ENCODE data around the gene HDAC4. TPM values are rescaled to one million over a fixed set of nuclear protein-coding genes. Genes with fewer than 3 reads are reported as not detected.

The HDAC4 gene
- total RNA-seq, 1 experiment from 2014 or later, result 61.5 TPM

DNA sequence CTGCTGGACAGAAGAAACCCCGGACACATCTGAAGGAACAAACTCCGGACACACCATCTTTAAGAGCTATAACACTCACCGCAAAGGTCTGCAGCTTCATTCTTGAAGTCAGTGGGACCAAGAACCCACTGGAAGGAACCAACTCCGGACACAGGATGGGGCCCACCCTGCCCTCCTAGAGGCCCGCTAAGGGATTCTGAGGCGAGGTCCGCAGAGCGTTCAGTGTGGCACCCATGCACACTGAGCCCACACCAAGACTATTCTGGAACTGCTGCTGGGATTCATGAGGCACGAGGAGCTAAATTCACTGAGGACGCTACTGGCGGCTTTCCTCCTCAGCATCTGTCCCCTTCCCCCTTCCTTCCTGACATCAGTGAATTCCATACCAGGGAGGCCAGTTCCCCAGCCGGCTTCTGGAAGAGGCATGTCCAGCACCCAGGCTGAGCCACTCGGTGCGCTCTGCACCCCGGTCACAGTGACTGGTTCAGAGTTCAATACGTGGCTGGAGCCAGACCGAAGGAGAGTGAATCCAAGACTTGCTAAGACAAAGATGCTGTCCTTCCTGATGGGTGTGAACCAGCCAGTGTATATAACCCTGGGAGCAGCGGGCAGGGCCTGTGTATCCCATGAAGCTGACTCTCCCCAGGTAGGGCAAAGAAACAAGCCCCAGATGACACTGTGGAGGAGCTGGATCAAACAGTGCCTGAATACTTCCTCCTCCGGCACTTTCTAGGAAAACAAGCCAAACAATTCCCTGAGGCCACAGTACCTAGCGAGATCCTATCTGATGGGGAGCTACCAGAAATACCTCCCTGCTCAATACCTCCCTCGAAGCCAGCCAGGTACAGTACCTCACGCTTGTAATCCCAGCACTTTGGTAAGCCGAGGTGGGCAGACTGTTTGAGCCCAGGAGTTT is 11.1 kb downstream of the HDAC4 start:
- Histone ChIP-seq H3K9me2 (ENCODE audit: insufficient read depth) (no peaks in the 10 kb centered on the region), H3F3A (ENCODE audit: insufficient read depth, low read depth) (no peaks in the 10 kb centered on the region), H3K79me2 (ENCODE audit: low read depth) (peaks cover 21% of the 10 kb centered on the region), H3K27ac (no peak overlapping the region), H3K36me3 (ENCODE audit: low read depth) (no peaks in the 10 kb centered on the region), H3K9me3 (ENCODE audit: insufficient read depth, low read depth) (no peaks in the 10 kb centered on the region), H3K4me2 (no peak overlapping the region), H2AFZ (no peak overlapping the region), H4K20me1 (ENCODE audit: insufficient read depth) (peaks cover 25% of the 10 kb centered on the region), H3K4me1 (replicated peaks; ENCODE audit: insufficient read depth) (no peaks in the 10 kb centered on the region), H3K4me3 (no peak overlapping the region), H3K27me3 (ENCODE audit: insufficient read depth, low read depth) (no peaks in the 10 kb centered on the region)
- no TSS peak for BruUV-seq (replicated peaks)
- CTCF ChIA-PET, result no interaction called here
- intact Hi-C loops (cut with micrococcal nuclease; ENCODE audit: unreplicated experiment), result no loop called here
- POLR2A ChIA-PET (ENCODE audit: unreplicated experiment), result no interaction called here
- no peak for DNase-seq
- TF ChIP-seq, protein P1, sequence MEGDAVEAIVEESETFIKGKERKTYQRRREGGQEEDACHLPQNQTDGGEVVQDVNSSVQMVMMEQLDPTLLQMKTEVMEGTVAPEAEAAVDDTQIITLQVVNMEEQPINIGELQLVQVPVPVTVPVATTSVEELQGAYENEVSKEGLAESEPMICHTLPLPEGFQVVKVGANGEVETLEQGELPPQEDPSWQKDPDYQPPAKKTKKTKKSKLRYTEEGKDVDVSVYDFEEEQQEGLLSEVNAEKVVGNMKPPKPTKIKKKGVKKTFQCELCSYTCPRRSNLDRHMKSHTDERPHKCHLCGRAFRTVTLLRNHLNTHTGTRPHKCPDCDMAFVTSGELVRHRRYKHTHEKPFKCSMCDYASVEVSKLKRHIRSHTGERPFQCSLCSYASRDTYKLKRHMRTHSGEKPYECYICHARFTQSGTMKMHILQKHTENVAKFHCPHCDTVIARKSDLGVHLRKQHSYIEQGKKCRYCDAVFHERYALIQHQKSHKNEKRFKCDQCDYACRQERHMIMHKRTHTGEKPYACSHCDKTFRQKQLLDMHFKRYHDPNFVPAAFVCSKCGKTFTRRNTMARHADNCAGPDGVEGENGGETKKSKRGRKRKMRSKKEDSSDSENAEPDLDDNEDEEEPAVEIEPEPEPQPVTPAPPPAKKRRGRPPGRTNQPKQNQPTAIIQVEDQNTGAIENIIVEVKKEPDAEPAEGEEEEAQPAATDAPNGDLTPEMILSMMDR (conservative IDR thresholded peaks at IDR 0.05), result no peak
- no peak for TF ChIP-seq EZH2 (IDR thresholded peaks at IDR 0.05; ENCODE audit: low read depth)

DNA sequence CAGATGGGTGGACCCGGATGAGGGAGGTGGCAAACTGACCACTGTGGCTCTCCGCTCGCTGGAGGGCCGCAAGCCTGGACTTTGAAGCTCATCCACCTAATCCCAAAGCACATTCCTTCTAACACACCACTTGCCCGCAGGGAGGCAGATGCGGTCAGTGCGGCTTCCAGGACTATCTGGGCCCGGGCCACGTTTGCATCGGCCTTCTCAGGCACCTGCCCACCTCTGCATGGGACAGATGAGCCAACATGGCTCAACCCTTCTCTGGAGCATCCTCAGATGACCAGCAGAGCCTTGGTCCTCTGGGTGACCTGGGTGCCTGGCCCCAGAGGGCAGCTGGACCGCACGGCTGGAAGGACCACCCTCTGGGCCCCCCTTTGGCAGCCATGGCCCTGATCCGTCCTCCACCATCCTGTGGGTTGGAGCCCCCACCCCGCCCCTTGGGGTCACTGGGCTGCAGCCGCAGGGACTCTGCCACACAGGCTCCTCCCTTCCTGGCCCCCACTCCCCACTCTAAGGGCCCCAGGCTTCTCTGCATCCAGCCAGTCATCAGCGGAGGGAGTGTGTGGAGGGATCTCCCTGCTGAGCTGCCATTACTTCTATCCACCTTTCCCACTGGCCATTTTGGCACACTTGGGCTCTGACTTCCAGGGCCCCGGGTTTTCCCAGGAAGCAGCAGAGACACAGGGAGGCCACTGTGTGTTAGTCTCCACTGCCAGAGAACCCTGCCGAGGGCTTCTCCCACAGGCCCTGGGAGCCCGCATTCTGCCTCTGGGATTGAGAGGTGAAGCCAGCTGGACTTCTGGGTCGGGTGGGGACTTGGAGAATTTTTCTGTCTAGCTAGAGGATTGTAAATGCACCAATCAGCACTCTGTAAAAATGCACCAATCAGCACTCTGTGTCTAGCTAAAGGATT is 12.3 kb downstream of the HDAC4 start:
- no peak for DNase-seq
- Histone ChIP-seq H2AFZ (no peak overlapping the region), H3K27ac (no peak overlapping the region), H3K4me2 (no peak overlapping the region), H3K79me2 (ENCODE audit: low read depth) (peaks cover 11% of the 10 kb centered on the region), H3K9me3 (ENCODE audit: insufficient read depth, low read depth) (no peaks in the 10 kb centered on the region), H4K20me1 (ENCODE audit: insufficient read depth) (peaks cover 21% of the 10 kb centered on the region), H3K9me2 (ENCODE audit: insufficient read depth) (no peaks in the 10 kb centered on the region), H3F3A (ENCODE audit: insufficient read depth, low read depth) (no peaks in the 10 kb centered on the region), H3K4me1 (replicated peaks; ENCODE audit: insufficient read depth) (no peaks in the 10 kb centered on the region), H3K27me3 (ENCODE audit: insufficient read depth, low read depth) (no peaks in the 10 kb centered on the region), H3K4me3 (no peak overlapping the region), H3K36me3 (ENCODE audit: low read depth) (no peaks in the 10 kb centered on the region)
- BruUV-seq (replicated peaks), result no TSS peak
- ChIA-PET CTCF (no interaction called here), POLR2A (ENCODE audit: unreplicated experiment) (interaction anchor here (0.7 kb wide), 1 partner anchor 141 kb away, joined by 6 read pairs; no protein-coding TSS in a partner anchor)
- TF ChIP-seq, protein P1 (conservative IDR thresholded peaks at IDR 0.05), result no peak
- no peak for TF ChIP-seq EZH2 (IDR thresholded peaks at IDR 0.05; ENCODE audit: low read depth)
- intact Hi-C loops (cut with micrococcal nuclease; ENCODE audit: unreplicated experiment), result no loop called here

DNA sequence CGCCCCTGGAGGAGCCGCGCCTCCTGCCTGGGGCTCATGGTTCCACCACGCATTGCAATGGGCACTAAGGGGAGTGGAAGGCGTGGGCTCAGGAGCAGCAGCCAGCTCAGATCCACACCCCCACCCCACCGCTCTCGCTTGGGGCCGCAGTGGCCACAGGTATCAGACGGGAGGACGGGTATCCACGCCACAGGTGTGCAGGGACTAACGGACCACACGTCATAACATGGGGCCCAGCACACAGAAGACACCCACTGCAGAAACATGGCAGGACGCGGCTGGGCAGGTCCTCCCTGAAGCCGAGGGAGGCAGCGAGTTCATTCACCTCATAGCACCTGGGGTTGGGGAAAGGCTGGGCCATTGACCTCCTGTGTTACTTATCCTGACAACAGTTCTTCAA is 13.0 kb downstream of the HDAC4 start:
- no peaks in the 10 kb centered on the region for H3K4me1 ChIP-seq (replicated peaks; ENCODE audit: insufficient read depth)
- no peak overlapping the region for H2AFZ ChIP-seq
- H3F3A ChIP-seq (ENCODE audit: insufficient read depth, low read depth), result no peaks in the 10 kb centered on the region
- no peak overlapping the region for H3K4me2 ChIP-seq
- H3K4me3 ChIP-seq, result no peak overlapping the region
- H3K27ac ChIP-seq, result no peak overlapping the region
- peaks cover 16% of the 10 kb centered on the region for H4K20me1 ChIP-seq (ENCODE audit: insufficient read depth)
- intact Hi-C loops (cut with micrococcal nuclease; ENCODE audit: unreplicated experiment), result no loop called here
- ChIA-PET CTCF (no interaction called here), POLR2A (ENCODE audit: unreplicated experiment) (no interaction called here)
- peaks cover 5% of the 10 kb centered on the region for H3K79me2 ChIP-seq (ENCODE audit: low read depth)
- DNase-seq, result no peak
- H3K36me3 ChIP-seq (ENCODE audit: low read depth), result no peaks in the 10 kb centered on the region
- no peaks in the 10 kb centered on the region for H3K9me2 ChIP-seq (ENCODE audit: insufficient read depth)
- no TSS peak for BruUV-seq (replicated peaks)
- no peak for TF ChIP-seq EZH2 (IDR thresholded peaks at IDR 0.05; ENCODE audit: low read depth)
- TF ChIP-seq, protein P1 (conservative IDR thresholded peaks at IDR 0.05), result no peak
- no peaks in the 10 kb centered on the region for H3K9me3 ChIP-seq (ENCODE audit: insufficient read depth, low read depth)
- no peaks in the 10 kb centered on the region for H3K27me3 ChIP-seq (ENCODE audit: insufficient read depth, low read depth)
